NT2/D1 (cell line): ENCODE measurements around the gene LSM11.

ENCODE experiments used
- SUZ12 ChIP-seq: IDR thresholded peaks from 2 replicates; pipeline ENCODE4 v1.6.1; 2011; ENCODE audit not compliant: insufficient read length, insufficient read depth; ENCODE audit errors: extremely low read depth
- YY1 ChIP-seq: IDR thresholded peaks from 2 replicates; pipeline ENCODE4 v1.6.1; 2011; ENCODE audit not compliant: insufficient read length, insufficient read depth
- ZNF274 ChIP-seq: IDR thresholded peaks from 2 replicates; pipeline ENCODE4 v1.6.1; 2011; ENCODE audit warnings: mild to moderate bottlenecking, low read depth, low read length

DNA sequence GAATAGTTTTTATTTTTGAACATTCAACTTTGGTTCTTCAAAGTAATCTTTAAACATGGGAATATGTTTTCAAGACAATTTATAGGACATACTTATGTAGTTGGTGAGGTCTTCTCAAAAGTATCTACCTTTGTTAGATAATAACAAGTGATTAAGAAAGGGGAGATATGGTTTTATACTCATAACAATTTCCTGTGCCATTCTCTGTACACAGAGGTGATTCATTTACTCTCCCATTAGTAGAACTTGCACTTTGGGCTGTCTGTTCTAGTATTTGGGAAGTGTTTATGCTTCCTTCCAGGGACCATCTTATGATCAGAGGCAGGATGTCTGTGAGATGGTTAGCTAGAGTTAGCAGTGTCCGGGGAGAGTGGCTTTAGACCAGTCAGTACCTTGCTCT lies 15.2 kb downstream of the LSM11 start:
- TF ChIP-seq ZNF274 (no peak), YY1 (no peak), SUZ12 (no peak)
